ENCODE data around the gene OVOL2. TPM values are rescaled to one million over a fixed set of nuclear protein-coding genes. Genes with fewer than 3 reads are reported as not detected.

The OVOL2 gene
- total RNA-seq, 1 donor from 2014 or later, result not detected

Other genes starting within 250 kb of the OVOL2 start
- 125 and 139 TPM in 2 replicates for gene SNX5, start 89.1 kb downstream of the OVOL2 start, total RNA-seq
- 19.0 TPM in 2 replicates for gene MGME1, start 88.9 kb downstream of the OVOL2 start, total RNA-seq
- gene KAT14, start 79.9 kb upstream of the OVOL2 start, total RNA-seq, result 14.9 and 15.6 TPM in 2 replicates
- gene PET117, start 79.9 kb upstream of the OVOL2 start, total RNA-seq, result 10.1 and 13.6 TPM in 2 replicates
- gene ZNF133, start 230.6 kb upstream of the OVOL2 start, total RNA-seq, result 7.7 and 8.0 TPM in 2 replicates